Kidney epithelial cell (primary cell): ENCODE results near the gene GPC6. TPM values are rescaled to one million over a fixed set of nuclear protein-coding genes. Genes with fewer than 3 reads are reported as not detected.

Experiments
- DNase-seq: peaks from one replicate; pipeline ENCODE4 v3.0.0-alpha.2; 2010; ENCODE audit warnings: low read depth
- H3K27me3 ChIP-seq: 2 replicates; pipeline ENCODE4 v1.6.0; 2011; ENCODE audit warnings: low read length; ENCODE audit not compliant: control insufficient read depth, insufficient read depth
- H3K36me3 ChIP-seq: 2 replicates; pipeline ENCODE4 v1.5.1; 2011; ENCODE audit warnings: low read length; ENCODE audit not compliant: control insufficient read depth, insufficient read depth
- H3K4me3 ChIP-seq: 2 replicates; pipeline ENCODE4 v1.5.1; 2011; ENCODE audit warnings: low read depth, mild to moderate bottlenecking, control low read depth, low read length
- CTCF ChIP-seq: IDR thresholded peaks from 2 replicates; pipeline ENCODE4 v1.5.1; 2011; ENCODE audit warnings: mild to moderate bottlenecking, moderate library complexity, low read length, control low read depth, inconsistent platforms; ENCODE audit not compliant: insufficient read depth, poor library complexity, severe bottlenecking
- total RNA-seq: library from RNA; depleted of rRNA; stranded (reverse); fragments of >200 nt; gene quantifications from 2 replicates; pipeline ENCODE4 v1.2.3, GENCODE V29; 2015

The GPC6 gene
- total RNA-seq, 1 donor from 2014 or later = 62.7 TPM

GRCh38 chr13:94324767-94325540, 1098.3 kb downstream of the GPC6 start:
- H3K36me3 ChIP-seq = no peaks in the 10 kb centered on the region
- no peak for DNase-seq
- no peaks in the 10 kb centered on the region for H3K27me3 ChIP-seq
- TF ChIP-seq CTCF = no peak
- no peak overlapping the region for H3K4me3 ChIP-seq

GRCh38 chr13:94325650-94326049, 1099.0 kb downstream of the GPC6 start:
- H3K27me3 ChIP-seq = no peaks in the 10 kb centered on the region

GRCh38 chr13:94327318-94327717, 1100.7 kb downstream of the GPC6 start:
- H3K27me3 ChIP-seq = no peaks in the 10 kb centered on the region
- H3K4me3 ChIP-seq = no peak overlapping the region
- peak; percentile 32 for DNase-seq
- no peak for TF ChIP-seq CTCF
- no peaks in the 10 kb centered on the region for H3K36me3 ChIP-seq

More at GRCh38 chr13:94325650-94326049, 1099.0 kb downstream of the GPC6 start:
- Histone ChIP-seq H3K36me3 (no peaks in the 10 kb centered on the region), H3K4me3 (no peak overlapping the region)
- TF ChIP-seq CTCF = no peak
- no peak for DNase-seq

DNA sequence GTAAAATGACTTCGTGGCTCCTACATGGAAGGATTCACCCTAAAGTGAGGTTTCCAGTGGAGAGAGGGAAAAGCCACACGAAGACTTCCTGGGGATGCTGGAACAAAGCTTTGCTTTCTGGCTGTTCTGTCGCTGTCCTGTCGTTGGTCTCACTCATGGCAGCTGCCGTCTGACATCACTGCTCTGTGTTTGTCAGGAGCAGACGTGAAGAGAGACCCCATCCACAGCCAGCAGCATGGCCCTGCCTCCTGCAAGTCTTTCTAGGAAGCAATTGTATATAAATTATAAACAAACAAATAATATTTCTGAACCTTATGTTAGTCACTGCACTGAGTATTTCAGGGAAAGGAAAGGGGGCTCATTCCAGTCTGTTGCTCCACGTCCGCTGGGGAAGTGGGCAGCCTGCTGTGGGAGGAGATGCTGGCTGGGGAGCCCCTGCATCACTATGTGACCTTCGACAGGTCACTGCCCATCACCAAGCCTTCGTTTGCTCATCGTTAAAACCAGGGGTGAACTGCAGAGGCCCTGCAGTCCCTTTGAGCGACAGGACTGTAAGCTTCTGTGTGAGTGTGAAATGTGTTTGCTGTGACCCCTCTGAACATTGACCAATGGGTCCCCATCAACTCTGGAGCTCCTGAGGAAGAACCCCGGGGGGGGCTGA, 1101.9 kb downstream of the GPC6 start:
- TF ChIP-seq CTCF = no peak
- Histone ChIP-seq H3K4me3 (no peak overlapping the region), H3K36me3 (no peaks in the 10 kb centered on the region), H3K27me3 (no peaks in the 10 kb centered on the region)
- no peak for DNase-seq

- TF ChIP-seq CTCF = no peak
- Histone ChIP-seq H3K36me3 (no peaks in the 10 kb centered on the region), H3K27me3 (no peaks in the 10 kb centered on the region), H3K4me3 (no peak overlapping the region)
- no peak for DNase-seq
These were observed 1102.7 kb downstream of the GPC6 start for GRCh38 chr13:94329277-94329676.
